B cell (primary cell): ENCODE measurements around the gene HHLA2. TPM values are rescaled to one million over a fixed set of nuclear protein-coding genes. Genes with fewer than 3 reads are reported as not detected.

ENCODE experiments used
- polyA plus RNA-seq: library from polyadenylated mRNA; depleted of rRNA; stranded (reverse); fragments of >200 nt; gene quantifications from 2 replicates; pipeline ENCODE4 v1.2.3, GENCODE V29; 2012
- total RNA-seq, 2 donors: library from RNA; stranded (reverse); fragments of 120-200 nt in 1 of 2; gene quantifications; 1 replicate in 1 of 2; 2 replicates in 1 of 2; pipeline versions ENCODE4 v1.2.3 to v1.2.4, GENCODE V29; 2013 to 2022

The HHLA2 gene
- total and polyA plus RNA-seq, 2 donors (not counting 1 experiment from before 2014, with no cell fraction given) = 0.84 TPM

Other genes starting within 250 kb of the HHLA2 start
- gene CD47, start 205.5 kb upstream of the HHLA2 start, total RNA-seq = 259 and 260 TPM in 2 replicates
- gene CD47, start 205.5 kb upstream of the HHLA2 start, polyA plus RNA-seq = 86.4 and 157 TPM in 2 replicates
- gene IFT57, start 74.1 kb upstream of the HHLA2 start, total RNA-seq = 90.5 and 94.4 TPM in 2 replicates
- gene IFT57, start 74.1 kb upstream of the HHLA2 start, polyA plus RNA-seq = 53.6 and 55.0 TPM in 2 replicates
- gene MYH15, start 214.0 kb downstream of the HHLA2 start, total RNA-seq = 0.07 TPM in 1 of 2 replicates, not detected in the other
- gene MYH15, start 214.0 kb downstream of the HHLA2 start, polyA plus RNA-seq = 0.06 and 0.10 TPM in 2 replicates